ENCODE measurements around the gene GALM.
"Not testable (repeated sequence)": the region's sequence is repeated elsewhere in the genome, so short reads cannot be mapped to it uniquely, and the experiment has no call there.

Gene GALM

GRCh38 chr2:38711558-38711957 is 45.6 kb downstream of the GALM start:
- no peak for DNase-seq (ENCODE audit: low spot score)

- DNase-seq (ENCODE audit: low spot score) = no peak
Measured at GRCh38 chr2:38712413-38712812, 46.5 kb downstream of the GALM start.

- no peak for DNase-seq (ENCODE audit: low spot score)
Measured at GRCh38 chr2:38712871-38713270, 47.0 kb downstream of the GALM start.

DNA sequence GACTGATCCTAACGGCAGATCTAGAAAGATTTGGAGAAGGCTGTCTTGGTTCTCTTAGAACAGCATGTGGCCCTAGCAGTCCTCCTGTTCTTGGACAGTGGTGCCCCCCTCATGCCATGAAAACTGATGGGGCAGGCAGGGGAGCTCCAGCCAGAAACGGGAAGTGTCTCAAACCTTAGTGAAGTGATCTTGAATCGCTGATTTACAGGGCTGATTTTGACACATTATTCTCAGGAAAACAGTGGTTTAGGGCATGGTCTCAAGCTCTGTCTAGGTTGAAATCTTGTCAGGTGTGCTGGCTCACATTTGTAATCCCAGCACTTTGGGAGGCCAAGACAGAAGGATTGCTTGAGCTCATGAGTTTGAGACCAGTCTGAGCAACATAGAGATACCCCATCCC is 47.4 kb downstream of the GALM start:
- DNase-seq (ENCODE audit: low spot score) = no peak

- DNase-seq (ENCODE audit: low spot score) = not testable (repeated sequence)
Measured at GRCh38 chr2:38714941-38715340, 49.0 kb downstream of the GALM start.

GRCh38 chr2:38716185-38716584 is 50.3 kb downstream of the GALM start:
- peak; percentile 16 for DNase-seq (ENCODE audit: low spot score)

DNA sequence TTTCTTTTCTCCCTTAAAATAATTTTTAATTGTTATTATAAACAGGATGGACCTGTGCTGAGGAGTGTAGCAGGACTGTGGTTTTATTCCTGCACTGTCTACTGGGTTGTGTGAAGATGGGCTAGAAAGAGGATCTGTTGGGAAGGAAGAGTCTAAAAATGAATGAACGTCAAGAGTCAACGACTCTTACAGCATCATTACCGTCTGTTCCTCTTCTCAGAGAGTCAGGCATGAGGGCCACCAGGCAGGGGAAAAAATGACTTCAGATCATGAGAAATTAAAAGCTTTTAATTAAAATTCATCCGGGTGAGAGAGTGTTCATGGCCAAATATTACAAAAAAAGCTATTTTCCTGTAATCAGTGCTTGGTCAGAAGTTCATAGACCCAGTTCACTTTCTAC is 52.7 kb downstream of the GALM start:
- DNase-seq (ENCODE audit: low spot score) = no peak

DNA sequence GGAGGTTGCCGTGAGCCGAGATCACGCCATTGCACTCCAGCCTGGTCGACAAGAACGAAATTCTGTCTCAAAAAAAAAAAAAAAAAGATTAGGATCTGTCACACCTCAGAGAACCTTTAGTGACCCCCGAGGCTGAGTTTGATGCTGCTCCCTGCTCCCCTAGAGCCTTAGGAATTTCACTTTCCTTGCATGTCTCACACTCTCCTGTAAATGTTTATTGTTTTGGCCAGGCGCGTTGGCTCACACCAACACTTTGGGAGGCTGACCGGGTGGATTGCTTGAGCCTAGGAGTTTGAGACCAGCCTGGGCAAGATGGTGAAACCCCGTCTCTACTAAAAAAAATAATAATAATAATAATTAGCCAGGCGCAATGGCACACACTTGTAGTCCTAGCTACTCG is 53.8 kb downstream of the GALM start:
- no peak for DNase-seq (ENCODE audit: low spot score)

DNA sequence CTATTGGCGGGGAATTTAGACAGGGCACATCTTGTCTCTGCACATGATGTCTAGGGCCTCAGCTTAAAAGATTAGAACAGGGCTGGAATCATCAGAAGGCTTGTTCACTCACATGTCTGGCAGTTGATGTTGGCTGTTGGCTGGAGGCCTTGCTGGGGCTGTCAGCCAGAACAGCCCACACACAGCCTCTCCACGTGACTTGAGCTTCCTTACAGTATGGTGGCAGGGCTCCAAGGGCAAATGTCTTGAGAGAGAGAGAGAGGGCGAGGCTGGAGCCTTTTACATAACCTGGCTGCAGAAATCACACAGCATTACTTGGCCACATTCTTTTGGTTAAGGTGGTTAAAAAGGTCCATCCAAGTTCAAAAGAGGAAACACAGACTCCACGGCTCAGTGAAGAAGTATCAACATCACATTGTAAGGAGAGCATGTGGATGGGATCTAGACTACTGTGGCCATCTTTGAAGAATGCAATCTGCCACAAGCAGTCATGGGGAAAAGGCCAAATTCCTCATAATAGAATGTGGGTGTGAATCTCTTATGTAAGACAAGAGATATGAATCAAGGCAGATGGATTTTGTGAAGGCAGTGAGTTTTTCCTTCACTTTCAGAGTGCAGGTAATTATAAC is 54.8 kb downstream of the GALM start:
- peak; percentile 74 for DNase-seq (ENCODE audit: low spot score)

GRCh38 chr2:38722271-38723061 is 56.6 kb downstream of the GALM start:
- no peak for DNase-seq (ENCODE audit: low spot score)

- no peak for DNase-seq (ENCODE audit: low spot score)
Measured at GRCh38 chr2:38723173-38723572, 57.3 kb downstream of the GALM start.

GRCh38 chr2:38727661-38728060 is 61.7 kb downstream of the GALM start:
- no peak for DNase-seq (ENCODE audit: low spot score)

DNA sequence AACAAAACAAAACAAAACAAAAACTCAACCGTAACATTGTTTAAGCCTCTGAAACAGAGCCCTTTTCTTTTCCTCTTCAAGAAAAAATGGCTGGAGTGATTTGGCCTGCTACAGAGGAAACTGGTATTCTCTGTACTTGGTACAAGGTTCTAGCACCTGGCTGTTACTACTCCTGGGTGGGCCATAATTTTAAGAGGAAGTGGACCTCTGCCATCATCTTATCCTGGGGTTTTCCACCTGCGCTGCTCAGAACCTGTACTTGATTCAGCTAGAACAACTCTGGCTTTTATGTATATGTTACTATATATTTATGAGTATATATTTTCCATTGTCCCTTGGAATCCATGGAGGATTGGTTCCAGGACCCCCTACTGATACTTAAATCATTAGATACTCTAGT is 62.8 kb downstream of the GALM start:
- no peak for DNase-seq (ENCODE audit: low spot score)

DNA sequence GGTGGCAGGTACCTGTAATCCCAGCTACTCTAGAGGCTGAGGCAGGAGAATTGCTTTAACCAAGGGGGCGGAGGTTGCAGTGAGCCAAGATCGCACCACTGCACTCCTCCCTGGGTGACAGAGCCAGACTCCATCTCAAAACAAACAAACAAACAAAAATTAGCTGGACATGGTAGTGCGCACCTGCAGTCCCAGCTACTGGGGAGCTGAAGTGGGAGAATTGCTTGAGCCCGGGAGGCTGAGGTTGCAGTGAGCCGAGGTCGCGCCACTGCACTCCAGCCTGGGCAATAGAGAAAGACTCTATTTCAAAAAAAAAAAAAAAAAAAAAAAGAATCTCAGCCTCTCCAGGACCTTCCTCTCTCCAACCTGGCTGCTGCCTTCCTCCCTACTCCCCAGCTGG is 65.2 kb downstream of the GALM start:
- no peak for DNase-seq (ENCODE audit: low spot score)

GRCh38 chr2:38731684-38732221 is 65.8 kb downstream of the GALM start:
- DNase-seq (ENCODE audit: low spot score) = no peak

DNA sequence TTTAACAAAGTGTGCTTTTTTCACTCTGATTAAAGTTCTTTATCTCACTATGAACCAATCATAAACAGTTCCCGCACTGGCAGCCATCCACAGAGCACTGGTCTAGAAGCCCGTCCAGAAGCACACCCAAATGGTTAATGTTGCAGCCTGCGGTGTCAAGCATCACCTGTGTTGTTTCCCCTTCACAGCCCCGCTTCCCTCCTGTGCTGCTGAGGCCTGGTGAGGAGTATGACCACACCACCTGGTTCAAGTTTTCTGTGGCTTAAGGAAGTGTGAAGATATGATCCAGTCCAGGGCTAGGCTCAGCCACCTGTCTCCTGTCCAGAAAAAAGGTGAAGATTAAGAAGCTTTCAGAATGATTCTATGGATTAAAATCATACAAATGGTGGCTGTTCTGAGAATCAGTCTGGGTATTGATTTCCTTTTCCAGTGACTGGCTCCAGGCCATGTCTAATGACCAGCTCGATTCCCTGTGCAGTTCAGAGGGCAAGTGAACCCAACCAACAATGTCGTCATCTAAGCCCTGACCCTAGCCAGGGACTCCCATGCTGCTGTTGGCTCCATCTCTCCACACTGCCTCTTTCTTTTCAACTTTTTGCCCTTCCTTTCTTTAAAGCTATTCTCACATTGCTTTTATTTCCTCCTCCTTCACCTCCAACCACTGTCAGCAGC is 67.5 kb downstream of the GALM start:
- DNase-seq (ENCODE audit: low spot score) = no peak

DNA sequence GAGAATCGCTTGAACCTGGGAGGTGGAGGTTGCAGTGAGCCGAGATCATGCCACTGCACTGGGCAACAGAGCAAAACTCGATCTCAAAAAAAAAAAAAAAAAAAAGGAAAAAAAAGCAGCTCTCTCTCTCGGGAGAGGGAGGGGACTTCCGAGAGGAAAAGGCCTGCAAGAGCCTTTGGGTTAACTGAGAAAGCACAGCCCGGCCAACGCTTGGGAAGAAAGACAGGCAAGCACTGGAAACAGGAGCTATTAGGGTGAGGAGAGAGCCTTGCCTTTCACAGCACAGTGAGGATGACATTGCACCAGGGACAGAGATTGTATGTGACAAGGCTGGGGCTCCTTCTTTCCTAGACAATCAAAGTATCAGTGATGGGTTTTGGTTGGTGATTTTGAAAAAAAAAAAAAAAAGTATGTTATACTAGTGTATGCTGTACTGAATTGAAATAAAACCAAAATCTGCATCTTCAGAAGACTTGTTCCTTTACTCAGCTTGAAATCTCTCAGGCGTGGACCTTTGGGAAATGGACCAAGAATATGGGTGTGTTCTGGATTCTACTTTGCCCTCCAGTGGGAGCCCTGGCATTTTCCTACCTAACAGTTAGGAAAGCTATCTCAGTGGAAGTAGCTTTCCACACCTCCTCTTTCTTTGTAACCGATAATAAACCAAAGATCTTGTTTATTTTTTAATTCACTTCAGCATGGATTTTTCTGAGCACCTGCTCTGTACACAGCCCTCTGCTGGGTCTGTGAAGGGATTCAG is 68.6 kb downstream of the GALM start:
- no peak for DNase-seq (ENCODE audit: low spot score)

- no peak for DNase-seq (ENCODE audit: low spot score)
Measured at GRCh38 chr2:38735999-38736320, 70.0 kb downstream of the GALM start.

GRCh38 chr2:38737000-38737698 is 71.2 kb downstream of the GALM start:
- not testable (repeated sequence) for DNase-seq (ENCODE audit: low spot score)

- DNase-seq (ENCODE audit: low spot score) = no peak
Measured at GRCh38 chr2:38737925-38738324, 72.0 kb downstream of the GALM start.

GRCh38 chr2:38739524-38739923 is 73.6 kb downstream of the GALM start:
- DNase-seq (ENCODE audit: low spot score) = no peak

Measured in AG08395 (cell line).